Upper lobe of left lung (tissue), 4 donors: ENCODE data around the gene C2orf76.

Experiments
- POLR2AphosphoS5 ChIP-seq, 2 donors: sonication (generic); formaldehyde crosslinking; IDR thresholded peaks; one replicate each; pipeline ENCODE4 v1.5.1; 2017; ENCODE audit warnings: antibody characterized with exemption in 2 of 2
- TF ChIP-seq, protein P1 (sequence below), 6 experiments: fragments of 450-650 bp in 4 of 6; fragments of 200-600 bp in 2 of 6; sonication (generic) in 2 of 6; IDR thresholded peaks; one replicate each; pipeline ENCODE4 v1.5.1; 2016 to 2019; ENCODE audit warnings: antibody characterized with exemption in 6 of 6

DNA sequence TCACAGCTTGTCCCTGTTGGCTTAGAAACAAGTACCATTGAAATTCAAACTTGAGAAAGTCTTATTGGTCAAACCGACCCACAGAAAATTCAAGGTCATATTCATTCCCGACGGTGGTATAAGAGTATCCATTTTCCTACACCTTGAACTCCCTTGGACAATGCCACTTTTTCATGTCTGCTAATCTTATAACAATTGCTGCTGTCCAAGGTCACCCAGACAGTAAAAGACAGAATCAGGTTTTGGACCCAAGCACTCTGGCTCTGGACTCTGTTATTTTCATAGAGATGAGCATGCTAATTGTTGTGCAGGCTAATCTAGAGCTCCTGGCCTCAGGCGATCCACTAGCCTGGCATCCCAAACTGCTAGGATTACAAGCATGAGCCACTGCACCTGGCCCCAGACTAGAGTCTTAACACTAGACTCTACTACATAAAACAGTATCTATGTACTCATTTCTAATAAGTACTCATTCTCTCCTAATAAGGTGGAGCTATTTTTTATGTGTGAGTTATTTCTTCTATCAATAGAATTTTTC, 57.8 kb downstream of the C2orf76 start:
- TF ChIP-seq, protein P1, sequence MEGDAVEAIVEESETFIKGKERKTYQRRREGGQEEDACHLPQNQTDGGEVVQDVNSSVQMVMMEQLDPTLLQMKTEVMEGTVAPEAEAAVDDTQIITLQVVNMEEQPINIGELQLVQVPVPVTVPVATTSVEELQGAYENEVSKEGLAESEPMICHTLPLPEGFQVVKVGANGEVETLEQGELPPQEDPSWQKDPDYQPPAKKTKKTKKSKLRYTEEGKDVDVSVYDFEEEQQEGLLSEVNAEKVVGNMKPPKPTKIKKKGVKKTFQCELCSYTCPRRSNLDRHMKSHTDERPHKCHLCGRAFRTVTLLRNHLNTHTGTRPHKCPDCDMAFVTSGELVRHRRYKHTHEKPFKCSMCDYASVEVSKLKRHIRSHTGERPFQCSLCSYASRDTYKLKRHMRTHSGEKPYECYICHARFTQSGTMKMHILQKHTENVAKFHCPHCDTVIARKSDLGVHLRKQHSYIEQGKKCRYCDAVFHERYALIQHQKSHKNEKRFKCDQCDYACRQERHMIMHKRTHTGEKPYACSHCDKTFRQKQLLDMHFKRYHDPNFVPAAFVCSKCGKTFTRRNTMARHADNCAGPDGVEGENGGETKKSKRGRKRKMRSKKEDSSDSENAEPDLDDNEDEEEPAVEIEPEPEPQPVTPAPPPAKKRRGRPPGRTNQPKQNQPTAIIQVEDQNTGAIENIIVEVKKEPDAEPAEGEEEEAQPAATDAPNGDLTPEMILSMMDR (IDR thresholded peaks at IDR 0.05): no peak
- no peak for TF ChIP-seq POLR2AphosphoS5 (IDR thresholded peaks at IDR 0.05)
